NCI-H345 treated with DMSO at 0.1 percent for 48 hours (cell line): ENCODE data around the gene DYNC1LI2.
"Not testable (repeated sequence)": the region's sequence is repeated elsewhere in the genome, so short reads cannot be mapped to it uniquely, and the experiment has no call there.

Experiments used
- DNase-seq: peaks from one replicate; lab custom pipeline; 2025; ENCODE audit not compliant: unreplicated experiment; lab: John Stamatoyannopoulos, UW

Gene DYNC1LI2

GRCh38 chr16:66698046-66698445, 53.4 kb downstream of the DYNC1LI2 start:
- no peak for DNase-seq

GRCh38 chr16:66696669-66697630, 54.5 kb downstream of the DYNC1LI2 start, which contains the start of gene CMTM4:
TSS of gene CMTM4 (minus strand) at chr16:66696743. CDS start at chr16:66696525, 218 bp downstream.
- DNase-seq, result peak; percentile 56

GRCh38 chr16:66695935-66696668, 55.3 kb downstream of the DYNC1LI2 start:
- peak; percentile 3 for DNase-seq

- DNase-seq, result no peak
Observed at GRCh38 chr16:66695471-66695934, 55.9 kb downstream of the DYNC1LI2 start.

GRCh38 chr16:66693149-66693548, 58.3 kb downstream of the DYNC1LI2 start:
- DNase-seq, result no peak

GRCh38 chr16:66692341-66692740, 59.1 kb downstream of the DYNC1LI2 start:
- DNase-seq, result no peak

- DNase-seq, result no peak
Observed at GRCh38 chr16:66691234-66691633, 60.2 kb downstream of the DYNC1LI2 start.

GRCh38 chr16:66690106-66690847, 61.1 kb downstream of the DYNC1LI2 start:
- DNase-seq, result no peak

- no peak for DNase-seq
Observed at GRCh38 chr16:66689282-66689681, 62.1 kb downstream of the DYNC1LI2 start.

GRCh38 chr16:66687906-66688625, 63.3 kb downstream of the DYNC1LI2 start:
- DNase-seq, result no peak

- DNase-seq, result not testable (repeated sequence)
Observed at GRCh38 chr16:66685501-66686115, 65.8 kb downstream of the DYNC1LI2 start.

GRCh38 chr16:66682271-66682670, 69.1 kb downstream of the DYNC1LI2 start:
- DNase-seq, result no peak

GRCh38 chr16:66681676-66682075, 69.7 kb downstream of the DYNC1LI2 start:
- DNase-seq, result no peak

GRCh38 chr16:66678337-66678736, 73.1 kb downstream of the DYNC1LI2 start:
- no peak for DNase-seq

- no peak for DNase-seq
Observed at GRCh38 chr16:66677836-66678235, 73.6 kb downstream of the DYNC1LI2 start.

- DNase-seq, result no peak
Observed at GRCh38 chr16:66677179-66677578, 74.2 kb downstream of the DYNC1LI2 start.

- no peak for DNase-seq
Observed at GRCh38 chr16:66676599-66676998, 74.8 kb downstream of the DYNC1LI2 start.

- no peak for DNase-seq
Observed at GRCh38 chr16:66673691-66674090, 77.7 kb downstream of the DYNC1LI2 start.
